Calu3 (cell line): ENCODE results near the gene SNW1. TPM values are rescaled to one million over a fixed set of nuclear protein-coding genes. Genes with fewer than 3 reads are reported as not detected.
"Not testable (repeated sequence)": the region's sequence is repeated elsewhere in the genome, so short reads cannot be mapped to it uniquely, and the experiment has no call there.

ENCODE experiments used
- BruUV-seq: library from RNA; stranded (reverse); fragments of 400-500 nt; replicated peaks from 2 replicates; lab custom pipeline; 2021; lab: Mats Ljungman, UMichigan
- CTCF ChIA-PET: fragments of 300-600 bp; sonication (Branson Sonifier 250); formaldehyde crosslinking; loops from one replicate; lab custom pipeline; 2022; ENCODE audit warnings: antibody characterized with exemption; lab: Charles Lee
- DNase-seq: peaks from one replicate; pipeline ENCODE4 v3.0.0; 2022
- H3K27ac Mint-ChIP-seq: one replicate; pipeline ENCODE4 v1.8.0; 2022; ENCODE audit warnings: mixed read lengths; ENCODE audit not compliant: unreplicated experiment
- H3K27me3 Mint-ChIP-seq: one replicate; pipeline ENCODE4 v1.8.0; 2022; ENCODE audit warnings: mixed read lengths; ENCODE audit not compliant: unreplicated experiment
- H3K36me3 Mint-ChIP-seq: one replicate; pipeline ENCODE4 v1.8.0; 2022; ENCODE audit warnings: mild to moderate bottlenecking, moderate library complexity, mixed read lengths; ENCODE audit not compliant: insufficient read depth, unreplicated experiment
- H3K4me1 Mint-ChIP-seq: one replicate; pipeline ENCODE4 v1.8.0; 2022; ENCODE audit warnings: mild to moderate bottlenecking, low read depth, mixed read lengths; ENCODE audit not compliant: unreplicated experiment
- H3K4me3 Mint-ChIP-seq: one replicate; pipeline ENCODE4 v1.8.0; 2022; ENCODE audit warnings: mild to moderate bottlenecking, low read depth, moderate library complexity, mixed read lengths; ENCODE audit not compliant: unreplicated experiment
- H3K9me3 Mint-ChIP-seq: one replicate; pipeline ENCODE4 v1.8.0; 2022; ENCODE audit warnings: low read depth, mixed read lengths; ENCODE audit not compliant: unreplicated experiment
- CTCF ChIP-seq: fragments of 200-600 bp; IDR thresholded peaks from one replicate; pipeline ENCODE4 v1.8.0; 2022; ENCODE audit warnings: antibody characterized with exemption; ENCODE audit not compliant: unreplicated experiment
- intact Hi-C: fragments of 100-400 bp; cut with micrococcal nuclease; formaldehyde crosslinking; loops from one replicate; pipeline ENCODE4 v1.10.0; 2022; ENCODE audit not compliant: unreplicated experiment
- total RNA-seq: library from RNA; stranded (reverse); gene quantifications from 2 replicates; pipeline ENCODE4 v1.2.3, GENCODE V29; 2022

Gene SNW1
- total RNA-seq, 1 experiment from 2014 or later: 102 TPM

GRCh38 chr14:77794357-77794756 lies 33.4 kb upstream of the SNW1 start:
- Mint-ChIP-seq H3K4me1 (peaks cover 16% of the 10 kb centered on the region), H3K9me3 (no peaks in the 10 kb centered on the region), H3K4me3 (no peak overlapping the region), H3K27me3 (no peaks in the 10 kb centered on the region), H3K27ac (no peak overlapping the region), H3K36me3 (no peaks in the 10 kb centered on the region)
- TF ChIP-seq CTCF: no peak
- intact Hi-C loops: no loop called here
- CTCF ChIA-PET: no interaction called here
- no TSS peak for BruUV-seq
- no peak for DNase-seq

GRCh38 chr14:77793255-77793654 lies 32.3 kb upstream of the SNW1 start:
- H3K27me3 Mint-ChIP-seq, H3K27ac Mint-ChIP-seq, H3K4me3 Mint-ChIP-seq, H3K9me3 Mint-ChIP-seq, DNase-seq, H3K36me3 Mint-ChIP-seq, intact Hi-C loops, BruUV-seq: not testable (repeated sequence)
- CTCF ChIA-PET: interaction anchor here (0.7 kb wide), 1 partner anchor 337 kb away, joined by 5 read pairs; no protein-coding TSS in a partner anchor
- peaks cover 16% of the 10 kb centered on the region for H3K4me1 Mint-ChIP-seq

GRCh38 chr14:77791225-77791600 lies 30.3 kb upstream of the SNW1 start:
- no peak for DNase-seq
- Mint-ChIP-seq H3K4me3 (no peak overlapping the region), H3K27me3 (no peaks in the 10 kb centered on the region), H3K27ac (no peak overlapping the region), H3K36me3 (no peaks in the 10 kb centered on the region), H3K4me1 (peaks cover 9% of the 10 kb centered on the region), H3K9me3 (no peaks in the 10 kb centered on the region)
- CTCF ChIA-PET: no interaction called here
- intact Hi-C loops: no loop called here
- no peak for TF ChIP-seq CTCF
- no TSS peak for BruUV-seq

GRCh38 chr14:77790566-77791224 lies 29.7 kb upstream of the SNW1 start:
- no TSS peak for BruUV-seq
- intact Hi-C loops: no loop called here
- Mint-ChIP-seq H3K27me3 (no peaks in the 10 kb centered on the region), H3K4me3 (no peak overlapping the region), H3K9me3 (no peaks in the 10 kb centered on the region), H3K36me3 (no peaks in the 10 kb centered on the region), H3K27ac (no peak overlapping the region), H3K4me1 (peaks cover 5% of the 10 kb centered on the region)
- no peak for TF ChIP-seq CTCF
- CTCF ChIA-PET: no interaction called here
- DNase-seq: no peak

GRCh38 chr14:77786148-77786547 lies 25.2 kb upstream of the SNW1 start:
- H3K27me3 Mint-ChIP-seq: no peaks in the 10 kb centered on the region
- intact Hi-C loops: no loop called here

More at GRCh38 chr14:77786148-77786547, 25.2 kb upstream of the SNW1 start:
- no peak for DNase-seq
- H3K4me3 Mint-ChIP-seq: no peak overlapping the region
- H3K27ac Mint-ChIP-seq: no peak overlapping the region
- H3K36me3 Mint-ChIP-seq: no peaks in the 10 kb centered on the region
- TF ChIP-seq CTCF: no peak
- H3K9me3 Mint-ChIP-seq: no peaks in the 10 kb centered on the region
- no peaks in the 10 kb centered on the region for H3K4me1 Mint-ChIP-seq
- BruUV-seq: no TSS peak
- CTCF ChIA-PET: no interaction called here
